HEK293 (cell line): ENCODE data around the gene AURKA.

Experiments used
- BCL11A ChIP-seq: fragments of 450-650 bp; formaldehyde crosslinking; IDR thresholded peaks from 2 replicates; pipeline ENCODE4 v1.5.1; 2016; ENCODE audit warnings: low read depth, missing biosample characterization, missing genetic modification characterization
- MZF1 ChIP-seq: fragments of 450-650 bp; formaldehyde crosslinking; IDR thresholded peaks from 2 replicates; pipeline ENCODE4 v1.5.1; 2017; ENCODE audit warnings: missing biosample characterization, missing genetic modification characterization, borderline replicate concordance
- TCF7L2 ChIP-seq: IDR thresholded peaks from 2 replicates; pipeline ENCODE4 v1.6.1; 2011; ENCODE audit warnings: low read depth, mild to moderate bottlenecking, inconsistent platforms, low read length, moderate library complexity, borderline replicate concordance
- TRIM28 ChIP-seq: IDR thresholded peaks from 2 replicates; pipeline ENCODE4 v1.6.1; 2011; ENCODE audit warnings: low read length, control low read depth, borderline replicate concordance
- ZNF561 ChIP-seq: fragments of 450-650 bp; IDR thresholded peaks from 2 replicates; pipeline ENCODE4 v1.5.1; 2018; ENCODE audit warnings: missing biosample characterization, missing genetic modification characterization, borderline replicate concordance
- ZNF830 ChIP-seq: fragments of 450-650 bp; IDR thresholded peaks from 2 replicates; pipeline ENCODE4 v1.5.0; 2018; ENCODE audit warnings: missing biosample characterization, missing genetic modification characterization, low read depth, mild to moderate bottlenecking, moderate library complexity
- TF ChIP-seq, protein P1 (sequence below): sonication (generic); formaldehyde crosslinking; IDR thresholded peaks from 2 replicates; pipeline ENCODE4 v1.8.1; 2022; ENCODE audit warnings: mild to moderate bottlenecking, moderate library complexity, missing genetic modification reagents
- TF ChIP-seq, protein P2 (sequence below): fragments of 450-650 bp; formaldehyde crosslinking; IDR thresholded peaks from 2 replicates; pipeline ENCODE4 v1.5.1; 2016; ENCODE audit warnings: missing biosample characterization, missing genetic modification characterization
- TF ChIP-seq, protein P3 (sequence below): IDR thresholded peaks from 2 replicates; pipeline ENCODE4 v1.6.1; 2011; ENCODE audit warnings: mild to moderate bottlenecking, low read depth, low read length, borderline replicate concordance

DNA sequence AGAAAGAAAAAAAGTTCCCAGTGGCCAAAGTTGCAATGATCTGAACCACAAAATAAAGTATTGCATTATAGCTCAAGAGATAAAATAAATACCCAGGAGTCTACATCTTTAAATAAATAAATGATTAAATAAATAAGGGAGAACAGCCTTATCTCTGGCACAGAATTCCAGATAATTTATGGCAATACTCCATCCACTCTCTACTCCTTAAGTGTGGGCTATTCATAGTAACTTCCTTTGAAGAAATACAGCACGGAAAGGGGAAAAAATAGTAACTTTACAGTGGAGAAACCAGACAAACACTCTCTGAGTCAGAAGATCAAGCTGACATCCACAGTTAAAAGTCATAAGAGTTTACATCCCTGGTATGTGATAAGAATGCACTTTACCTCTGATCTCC, 11.6 kb downstream of the AURKA start:
- TF ChIP-seq, protein P1, sequence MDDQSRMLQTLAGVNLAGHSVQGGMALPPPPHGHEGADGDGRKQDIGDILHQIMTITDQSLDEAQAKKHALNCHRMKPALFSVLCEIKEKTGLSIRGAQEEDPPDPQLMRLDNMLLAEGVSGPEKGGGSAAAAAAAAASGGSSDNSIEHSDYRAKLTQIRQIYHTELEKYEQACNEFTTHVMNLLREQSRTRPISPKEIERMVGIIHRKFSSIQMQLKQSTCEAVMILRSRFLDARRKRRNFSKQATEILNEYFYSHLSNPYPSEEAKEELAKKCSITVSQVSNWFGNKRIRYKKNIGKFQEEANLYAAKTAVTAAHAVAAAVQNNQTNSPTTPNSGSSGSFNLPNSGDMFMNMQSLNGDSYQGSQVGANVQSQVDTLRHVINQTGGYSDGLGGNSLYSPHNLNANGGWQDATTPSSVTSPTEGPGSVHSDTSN (CRISPR knock-in tag): no peak
- TF ChIP-seq BCL11A (tag by site-specific recombination) (no peak), TRIM28 (no peak), TCF7L2 (no peak), MZF1 (tag by site-specific recombination) (no peak), ZNF830 (no peak), ZNF561 (tag by site-specific recombination) (no peak)
- TF ChIP-seq, protein P2, sequence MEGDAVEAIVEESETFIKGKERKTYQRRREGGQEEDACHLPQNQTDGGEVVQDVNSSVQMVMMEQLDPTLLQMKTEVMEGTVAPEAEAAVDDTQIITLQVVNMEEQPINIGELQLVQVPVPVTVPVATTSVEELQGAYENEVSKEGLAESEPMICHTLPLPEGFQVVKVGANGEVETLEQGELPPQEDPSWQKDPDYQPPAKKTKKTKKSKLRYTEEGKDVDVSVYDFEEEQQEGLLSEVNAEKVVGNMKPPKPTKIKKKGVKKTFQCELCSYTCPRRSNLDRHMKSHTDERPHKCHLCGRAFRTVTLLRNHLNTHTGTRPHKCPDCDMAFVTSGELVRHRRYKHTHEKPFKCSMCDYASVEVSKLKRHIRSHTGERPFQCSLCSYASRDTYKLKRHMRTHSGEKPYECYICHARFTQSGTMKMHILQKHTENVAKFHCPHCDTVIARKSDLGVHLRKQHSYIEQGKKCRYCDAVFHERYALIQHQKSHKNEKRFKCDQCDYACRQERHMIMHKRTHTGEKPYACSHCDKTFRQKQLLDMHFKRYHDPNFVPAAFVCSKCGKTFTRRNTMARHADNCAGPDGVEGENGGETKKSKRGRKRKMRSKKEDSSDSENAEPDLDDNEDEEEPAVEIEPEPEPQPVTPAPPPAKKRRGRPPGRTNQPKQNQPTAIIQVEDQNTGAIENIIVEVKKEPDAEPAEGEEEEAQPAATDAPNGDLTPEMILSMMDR (tag by site-specific recombination): no peak
- TF ChIP-seq, protein P3, sequence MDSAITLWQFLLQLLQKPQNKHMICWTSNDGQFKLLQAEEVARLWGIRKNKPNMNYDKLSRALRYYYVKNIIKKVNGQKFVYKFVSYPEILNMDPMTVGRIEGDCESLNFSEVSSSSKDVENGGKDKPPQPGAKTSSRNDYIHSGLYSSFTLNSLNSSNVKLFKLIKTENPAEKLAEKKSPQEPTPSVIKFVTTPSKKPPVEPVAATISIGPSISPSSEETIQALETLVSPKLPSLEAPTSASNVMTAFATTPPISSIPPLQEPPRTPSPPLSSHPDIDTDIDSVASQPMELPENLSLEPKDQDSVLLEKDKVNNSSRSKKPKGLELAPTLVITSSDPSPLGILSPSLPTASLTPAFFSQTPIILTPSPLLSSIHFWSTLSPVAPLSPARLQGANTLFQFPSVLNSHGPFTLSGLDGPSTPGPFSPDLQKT: no peak
